Measurements from ENCODE around the gene E2F3.

Gene E2F3

GRCh38 chr6:20401205-20402091, at the start of gene E2F3:
E2F3 (plus strand) TSS chr6:20401879; CDS start chr6:20402233, 354 bp downstream.
- DNase-seq (ENCODE audit: low read depth in 2 of 2): peak; percentile 95 to 98

GRCh38 chr6:20352346-20352745, 49.3 kb upstream of the E2F3 start:
- no peak for DNase-seq (ENCODE audit: low read depth in 2 of 2)

GRCh38 chr6:20353134-20353533, 48.5 kb upstream of the E2F3 start:
- DNase-seq (ENCODE audit: low read depth in 2 of 2): no peak

- no peak for DNase-seq (ENCODE audit: low read depth in 2 of 2)
These were observed 47.3 kb upstream of the E2F3 start for GRCh38 chr6:20354366-20354765.

GRCh38 chr6:20360471-20361119, 41.1 kb upstream of the E2F3 start:
- DNase-seq (ENCODE audit: low read depth in 2 of 2): no peak

GRCh38 chr6:20362623-20363022, 39.1 kb upstream of the E2F3 start:
- DNase-seq (ENCODE audit: low read depth in 2 of 2): no peak

- no peak for DNase-seq (ENCODE audit: low read depth in 2 of 2)
These were observed 37.4 kb upstream of the E2F3 start for GRCh38 chr6:20364327-20364726.

GRCh38 chr6:20365456-20365855, 36.2 kb upstream of the E2F3 start:
- DNase-seq (ENCODE audit: low read depth in 2 of 2): no peak

- DNase-seq (ENCODE audit: low read depth in 2 of 2): no peak
These were observed 35.4 kb upstream of the E2F3 start for GRCh38 chr6:20366082-20366830.

GRCh38 chr6:20367743-20368485, 33.8 kb upstream of the E2F3 start:
- DNase-seq (ENCODE audit: low read depth in 2 of 2): no peak

GRCh38 chr6:20370393-20370792, 31.3 kb upstream of the E2F3 start:
- DNase-seq (ENCODE audit: low read depth in 2 of 2): no peak

- DNase-seq (ENCODE audit: low read depth in 2 of 2): no peak
These were observed 30.9 kb upstream of the E2F3 start for GRCh38 chr6:20370801-20371200.

- no peak for DNase-seq (ENCODE audit: low read depth in 2 of 2)
These were observed 26.2 kb upstream of the E2F3 start for GRCh38 chr6:20375436-20375835.

GRCh38 chr6:20377623-20378265, 23.9 kb upstream of the E2F3 start:
- no peak for DNase-seq (ENCODE audit: low read depth in 2 of 2)

GRCh38 chr6:20379231-20379630, 22.4 kb upstream of the E2F3 start:
- DNase-seq (ENCODE audit: low read depth in 2 of 2): no peak

GRCh38 chr6:20386218-20386617, 15.5 kb upstream of the E2F3 start:
- no peak for DNase-seq (ENCODE audit: low read depth in 2 of 2)

- no peak for DNase-seq (ENCODE audit: low read depth in 2 of 2)
These were observed 12.6 kb upstream of the E2F3 start for GRCh38 chr6:20389066-20389465.

GRCh38 chr6:20393297-20393696, 8.4 kb upstream of the E2F3 start:
- no peak for DNase-seq (ENCODE audit: low read depth in 2 of 2)

GRCh38 chr6:20399518-20399917, 2.2 kb upstream of the E2F3 start:
- no peak for DNase-seq (ENCODE audit: low read depth in 2 of 2)

- peak; percentile 15 to 38 for DNase-seq (ENCODE audit: low read depth in 2 of 2)
These were observed 1.0 kb upstream of the E2F3 start for GRCh38 chr6:20400456-20401204.

GRCh38 chr6:20402092-20402341, 338 bp downstream of the E2F3 start:
- DNase-seq (ENCODE audit: low read depth in 2 of 2): no peak

Measured in stimulated activated CD8-positive, alpha-beta memory T cell treated with anti-CD3 and anti-CD28 coated beads, Interleukin-2, amount 100 ng/mL, for 48 hours (primary cell).